Measurements from ENCODE around the gene FSIP1. TPM values are rescaled to one million over a fixed set of nuclear protein-coding genes. Genes with fewer than 3 reads are reported as not detected.

Gene FSIP1
- total RNA-seq, 1 experiment from 2014 or later, result 1.1 TPM

- peak; percentile 86 for DNase-seq (ENCODE audit: low read depth)
Measured at GRCh38 chr15:39583596-39584265, 198.9 kb downstream of the FSIP1 start.

GRCh38 chr15:39582977-39583595 is 199.6 kb downstream of the FSIP1 start:
- peak; percentile 63 for DNase-seq (ENCODE audit: low read depth)

- DNase-seq (ENCODE audit: low read depth), result peak; percentile 85
Measured at GRCh38 chr15:39582286-39582976, 200.2 kb downstream of the FSIP1 start.

- peak; percentile 83 for DNase-seq (ENCODE audit: low read depth)
Measured at GRCh38 chr15:39581793-39582285, 200.8 kb downstream of the FSIP1 start.

- no peak for DNase-seq (ENCODE audit: low read depth)
Measured at GRCh38 chr15:39581242-39581792, 201.3 kb downstream of the FSIP1 start.

- peak; percentile 97 for DNase-seq (ENCODE audit: low read depth)
Measured at GRCh38 chr15:39580485-39581241, 202.0 kb downstream of the FSIP1 start, which contains the start of gene THBS1. THBS1 (plus strand) TSS chr15:39581079; CDS start chr15:39581858, 779 bp downstream.

GRCh38 chr15:39580117-39580484 is 202.5 kb downstream of the FSIP1 start:
- peak; percentile 96 for DNase-seq (ENCODE audit: low read depth)

GRCh38 chr15:39579487-39580116 is 203.0 kb downstream of the FSIP1 start:
- peak; percentile 91 for DNase-seq (ENCODE audit: low read depth)

GRCh38 chr15:39578851-39579486 is 203.7 kb downstream of the FSIP1 start:
- DNase-seq (ENCODE audit: low read depth), result peak; percentile 64

GRCh38 chr15:39575180-39575579 is 207.5 kb downstream of the FSIP1 start:
- no peak for DNase-seq (ENCODE audit: low read depth)

- no peak for DNase-seq (ENCODE audit: low read depth)
Measured at GRCh38 chr15:39574427-39574826, 208.2 kb downstream of the FSIP1 start.

GRCh38 chr15:39573844-39574243 is 208.8 kb downstream of the FSIP1 start:
- no peak for DNase-seq (ENCODE audit: low read depth)

GRCh38 chr15:39573287-39573686 is 209.4 kb downstream of the FSIP1 start:
- DNase-seq (ENCODE audit: low read depth), result no peak

GRCh38 chr15:39565851-39566250 is 216.8 kb downstream of the FSIP1 start:
- no peak for DNase-seq (ENCODE audit: low read depth)

GRCh38 chr15:39564972-39565665 is 217.5 kb downstream of the FSIP1 start:
- peak; percentile 76 for DNase-seq (ENCODE audit: low read depth)

GRCh38 chr15:39558421-39558820 is 224.2 kb downstream of the FSIP1 start:
- DNase-seq (ENCODE audit: low read depth), result no peak

GRCh38 chr15:39556461-39556860 is 226.2 kb downstream of the FSIP1 start:
- DNase-seq (ENCODE audit: low read depth), result no peak

GRCh38 chr15:39555885-39556284 is 226.8 kb downstream of the FSIP1 start:
- no peak for DNase-seq (ENCODE audit: low read depth)

- no peak for DNase-seq (ENCODE audit: low read depth)
Measured at GRCh38 chr15:39554746-39555387, 227.8 kb downstream of the FSIP1 start.

All from LHCN-M2 (cell line).